Adipocyte (in vitro differentiated cells): ENCODE data around the gene TNNC1.
A peak's percentile ranks its signal among the peaks of the same experiment; 100 is the strongest.

Experiments used
- DNase-seq: peaks from one replicate; pipeline ENCODE4 v3.0.0-alpha.2; 2015; ENCODE audit warnings: low read depth
- H3K27me3 ChIP-seq: replicated peaks from 2 replicates; pipeline ENCODE4 v1.7.0; 2013; ENCODE audit warnings: mild to moderate bottlenecking, low read length, moderate library complexity; ENCODE audit not compliant: control insufficient read depth, insufficient read depth
- H3K36me3 ChIP-seq: 2 replicates; pipeline ENCODE4 v1.7.0; 2013; ENCODE audit warnings: low read length, mild to moderate bottlenecking, moderate library complexity; ENCODE audit not compliant: control insufficient read depth, insufficient read depth, severe bottlenecking
- H3K4me1 ChIP-seq: 2 replicates; pipeline ENCODE4 v1.7.0; 2013; ENCODE audit warnings: mild to moderate bottlenecking, low read length, moderate library complexity; ENCODE audit not compliant: control insufficient read depth, insufficient read depth
- H3K4me3 ChIP-seq: 2 replicates; pipeline ENCODE4 v1.7.0; 2013; ENCODE audit warnings: mild to moderate bottlenecking, low read length, moderate library complexity
- H3K9ac ChIP-seq: 2 replicates; pipeline ENCODE4 v1.7.0; 2013; ENCODE audit warnings: mild to moderate bottlenecking, low read length, moderate library complexity
- H3K9me3 ChIP-seq: 2 replicates; pipeline ENCODE4 v1.7.0; 2013; ENCODE audit warnings: mild to moderate bottlenecking, low read length, moderate library complexity; ENCODE audit not compliant: control insufficient read depth

TNNC1 gene

GRCh38 chr3:52438579-52439425, 15.0 kb downstream of the TNNC1 start:
- DNase-seq = no peak
- Histone ChIP-seq H3K36me3 (peaks cover 20% of the 10 kb centered on the region), H3K4me1 (peaks cover 52% of the 10 kb centered on the region), H3K4me3 (no peak overlapping the region), H3K9me3 (no peaks in the 10 kb centered on the region), H3K27me3 (no peaks in the 10 kb centered on the region), H3K9ac (no peak overlapping the region)

- Histone ChIP-seq H3K27me3 (no peaks in the 10 kb centered on the region), H3K4me1 (peaks cover 52% of the 10 kb centered on the region), H3K4me3 (no peak overlapping the region), H3K36me3 (peaks cover 20% of the 10 kb centered on the region), H3K9ac (no peak overlapping the region), H3K9me3 (no peaks in the 10 kb centered on the region)
- DNase-seq = no peak
Observed at GRCh38 chr3:52438104-52438376, 15.8 kb downstream of the TNNC1 start.

GRCh38 chr3:52437326-52438103, 16.3 kb downstream of the TNNC1 start:
- Histone ChIP-seq H3K36me3 (peaks cover 20% of the 10 kb centered on the region), H3K9ac (no peak overlapping the region), H3K9me3 (no peaks in the 10 kb centered on the region), H3K27me3 (no peaks in the 10 kb centered on the region), H3K4me1 (peaks cover 52% of the 10 kb centered on the region), H3K4me3 (no peak overlapping the region)
- no peak for DNase-seq

- Histone ChIP-seq H3K36me3 (peaks cover 20% of the 10 kb centered on the region), H3K4me1 (peaks cover 58% of the 10 kb centered on the region), H3K9ac (peak overlapping the region; percentile 19), H3K4me3 (no peak overlapping the region), H3K27me3 (no peaks in the 10 kb centered on the region), H3K9me3 (no peaks in the 10 kb centered on the region)
- peak; percentile 86 for DNase-seq
Observed at GRCh38 chr3:52436500-52437149, 17.2 kb downstream of the TNNC1 start.

- no peak for DNase-seq
- no peaks in the 10 kb centered on the region for H3K27me3 ChIP-seq
- peaks cover 58% of the 10 kb centered on the region for H3K4me1 ChIP-seq
- H3K4me3 ChIP-seq = no peak overlapping the region
- H3K36me3 ChIP-seq = peaks cover 14% of the 10 kb centered on the region
- H3K9ac ChIP-seq = no peak overlapping the region
- H3K9me3 ChIP-seq = no peaks in the 10 kb centered on the region
Observed at GRCh38 chr3:52435246-52436101, 18.4 kb downstream of the TNNC1 start.

- no peaks in the 10 kb centered on the region for H3K9me3 ChIP-seq
- no peak for DNase-seq
- H3K27me3 ChIP-seq = no peaks in the 10 kb centered on the region
- peaks cover 58% of the 10 kb centered on the region for H3K4me1 ChIP-seq
- H3K9ac ChIP-seq = no peak overlapping the region
- H3K36me3 ChIP-seq = peaks cover 11% of the 10 kb centered on the region
- H3K4me3 ChIP-seq = no peak overlapping the region
Observed at GRCh38 chr3:52434491-52435115, 19.2 kb downstream of the TNNC1 start.

GRCh38 chr3:52433996-52434479, 19.8 kb downstream of the TNNC1 start:
- Histone ChIP-seq H3K9me3 (no peaks in the 10 kb centered on the region), H3K4me3 (no peak overlapping the region)

GRCh38 chr3:52433328-52433995, 20.4 kb downstream of the TNNC1 start:
- DNase-seq = no peak
- no peaks in the 10 kb centered on the region for H3K27me3 ChIP-seq
- peaks cover 4% of the 10 kb centered on the region for H3K36me3 ChIP-seq
- H3K9me3 ChIP-seq = no peaks in the 10 kb centered on the region
- H3K9ac ChIP-seq = peak overlapping the region; percentile 59
- no peak overlapping the region for H3K4me3 ChIP-seq
- peaks cover 62% of the 10 kb centered on the region for H3K4me1 ChIP-seq

More at GRCh38 chr3:52433996-52434479, 19.8 kb downstream of the TNNC1 start:
- H3K9ac ChIP-seq = peak overlapping the region; percentile 59
- peaks cover 7% of the 10 kb centered on the region for H3K36me3 ChIP-seq
- DNase-seq = no peak
- H3K27me3 ChIP-seq = no peaks in the 10 kb centered on the region
- peaks cover 58% of the 10 kb centered on the region for H3K4me1 ChIP-seq

GRCh38 chr3:52432691-52433141, 21.1 kb downstream of the TNNC1 start:
- no peak for DNase-seq

GRCh38 chr3:52432225-52432624, 21.6 kb downstream of the TNNC1 start:
- Histone ChIP-seq H3K4me3 (no peak overlapping the region), H3K4me1 (peaks cover 60% of the 10 kb centered on the region), H3K27me3 (no peaks in the 10 kb centered on the region), H3K9me3 (no peaks in the 10 kb centered on the region), H3K36me3 (no peaks in the 10 kb centered on the region), H3K9ac (no peak overlapping the region)
- no peak for DNase-seq

More at GRCh38 chr3:52432691-52433141, 21.1 kb downstream of the TNNC1 start:
- H3K4me3 ChIP-seq = no peak overlapping the region
- H3K27me3 ChIP-seq = no peaks in the 10 kb centered on the region
- H3K9me3 ChIP-seq = no peaks in the 10 kb centered on the region
- peaks cover 62% of the 10 kb centered on the region for H3K4me1 ChIP-seq
- no peaks in the 10 kb centered on the region for H3K36me3 ChIP-seq
- H3K9ac ChIP-seq = peak overlapping the region; percentile 59
